ENCODE data around the gene NEAT1. TPM values are rescaled to one million over a fixed set of nuclear protein-coding genes. Genes with fewer than 3 reads are reported as not detected.

The NEAT1 gene
- total and polyA plus RNA-seq, 9 of the 15 experiments (the other 6 are each of a cell fraction or from before 2014, with no cell fraction given), result 20.1 to 389 (median 62.8) TPM

- peak; percentile 94 for TF ChIP-seq CCNT2 (IDR thresholded peaks at IDR 0.05; ENCODE audit: borderline replicate concordance, extremely low read depth, insufficient read length, low read depth, low read length)
- no peak for TF ChIP-seq ZNF354B (CRISPR knock-in tag; IDR thresholded peaks at IDR 0.05)
- TF ChIP-seq TRIM28 (IDR thresholded peaks at IDR 0.05), result peak; percentile 13; the same call in 1 of the 2 replicates
- no peak for TF ChIP-seq ZNF644 (tag; IDR thresholded peaks at IDR 0.05; ENCODE audit: low read depth)
- peak; percentile 82 for TF ChIP-seq ARID1B (IDR thresholded peaks at IDR 0.05)
- TF ChIP-seq CBX1 (IDR thresholded peaks at IDR 0.05; ENCODE audit: low read depth), result 0 out of 2 replicates have a peak, but pooled peaks have one; percentile 36
- peak; percentile 39; the same call in 1 of the 2 replicates for TF ChIP-seq ZBTB9 (CRISPR knock-in tag; IDR thresholded peaks at IDR 0.05)
- no peak for TF ChIP-seq FOXA1 (IDR thresholded peaks at IDR 0.05; ENCODE audit: borderline replicate concordance)
- TF ChIP-seq MYNN (IDR thresholded peaks at IDR 0.05), result peak; percentile 54; the same call in 1 of the 2 replicates
- TF ChIP-seq MYNN (CRISPR knock-in tag; IDR thresholded peaks at IDR 0.05), result no peak
- no peak for TF ChIP-seq BRCA1 (IDR thresholded peaks at IDR 0.05)
- TF ChIP-seq BRCA1 (CRISPR knock-in tag; IDR thresholded peaks at IDR 0.05), result no peak
- TF ChIP-seq ZNF277 (CRISPR knock-in tag; IDR thresholded peaks at IDR 0.05; ENCODE audit: borderline replicate concordance), result no peak
- peak; percentile 45; the same call in 1 of the 2 replicates for TF ChIP-seq ZNF740 (CRISPR knock-in tag; IDR thresholded peaks at IDR 0.05)
- TF ChIP-seq ZNF740 (tag; IDR thresholded peaks at IDR 0.05), result 0 out of 4 replicates have a peak, but pooled peaks of 1 of the 2 experiments have one; percentile 10
- TF ChIP-seq ETS1 (conservative IDR thresholded peaks at IDR 0.05; ENCODE audit: control insufficient read depth, low read depth, low read length), result 0 out of 2 replicates have a peak, but pooled peaks have one; percentile 69
- peak; percentile 80 for TF ChIP-seq POLR2AphosphoS5 (IDR thresholded peaks at IDR 0.05; ENCODE audit: control insufficient read depth, insufficient read depth, low read depth, low read length)
- no peak for TF ChIP-seq POU5F1 (IDR thresholded peaks at IDR 0.05; ENCODE audit: borderline replicate concordance, low read depth, low read length, partially characterized antibody)
- TF ChIP-seq SRSF9 (IDR thresholded peaks at IDR 0.05; ENCODE audit: borderline replicate concordance, low read depth, low read length), result no peak
- TF ChIP-seq THRA (IDR thresholded peaks at IDR 0.05), result no peak
- TF ChIP-seq FOXK2 (conservative IDR thresholded peaks at IDR 0.05 in 1 of 2, IDR thresholded peaks at IDR 0.05 in 1 of 2; ENCODE audit: low read depth in 2 of 2), result peak; percentile 78 to 81; a peak in 3 of 4 replicates
- 0 out of 2 replicates have a peak, but pooled peaks have one; percentile 22 for TF ChIP-seq HCFC1 (IDR thresholded peaks at IDR 0.05; ENCODE audit: low read depth, low read length)
Measured at GRCh38 chr11:65418681-65419459, 3.7 kb upstream of the NEAT1 start (continued).

All from K562 (cell line).